H1 (cell line): ENCODE results near the gene DIPK1C. TPM values are rescaled to one million over a fixed set of nuclear protein-coding genes. Genes with fewer than 3 reads are reported as not detected.

Experiments
- BRCA1 ChIP-seq: IDR thresholded peaks from 2 replicates; pipeline ENCODE4 v1.6.1; 2012; ENCODE audit warnings: low read depth, low read length, improper control_type of control experiment
- KDM5A ChIP-seq: fragments of 200-600 bp; IDR thresholded peaks from 2 replicates; pipeline ENCODE4 v1.7.1; 2012; ENCODE audit warnings: mild to moderate bottlenecking, low read length, inconsistent platforms, mixed read lengths
- MAFK ChIP-seq: IDR thresholded peaks from 2 replicates; pipeline ENCODE4 v1.6.1; 2012; ENCODE audit warnings: low read depth, mild to moderate bottlenecking, improper control_type of control experiment, low read length
- RFX5 ChIP-seq: IDR thresholded peaks from 2 replicates; pipeline ENCODE4 v1.6.1; 2011; ENCODE audit warnings: low read depth, low read length, improper control_type of control experiment, borderline replicate concordance
- SRF ChIP-seq: IDR thresholded peaks from 2 replicates; pipeline ENCODE4 v1.6.1; 2011; ENCODE audit warnings: mild to moderate bottlenecking, low read depth, low read length, moderate library complexity
- polyA plus RNA-seq, 7 experiments: library from polyadenylated mRNA; depleted of rRNA in 3 of 7; stranded (reverse) in 5 of 7; unstranded in 2 of 7; fragments of >200 nt in 5 of 7; fragments of 200-250 nt in 2 of 7; gene quantifications; 1 replicate in 5 of 7; 2 replicates in 1 of 7; 4 replicates in 1 of 7; pipeline versions ENCODE4 v1.2.1 to v1.2.3, GENCODE V29; 2011 to 2013; ENCODE audit warnings: missing spikeins in 2 of 7, mixed read lengths in 2 of 7
- total RNA-seq: library from RNA; stranded (reverse); fragmentation: NEBNext Ultra II Directional; extraction: Animal tissue kit (Norgen Biotek cat#: 25700); gene quantifications from 2 replicates; pipeline ENCODE4 v1.2.1, GENCODE V29; 2021
- TF ChIP-seq, protein P1 (sequence below): fragments of 300-600 bp; sonication (generic); IDR thresholded peaks from 2 replicates; pipeline ENCODE4 v1.7.1; 2012; ENCODE audit warnings: low read length, moderate library complexity, mild to moderate bottlenecking, inconsistent platforms; ENCODE audit not compliant: insufficient replicate concordance

DIPK1C gene
- total and polyA plus RNA-seq, 2 of the 8 experiments (the other 6 are each of a cell fraction or from before 2014, with no cell fraction given) = 0.08 TPM; not detected in 1

DNA sequence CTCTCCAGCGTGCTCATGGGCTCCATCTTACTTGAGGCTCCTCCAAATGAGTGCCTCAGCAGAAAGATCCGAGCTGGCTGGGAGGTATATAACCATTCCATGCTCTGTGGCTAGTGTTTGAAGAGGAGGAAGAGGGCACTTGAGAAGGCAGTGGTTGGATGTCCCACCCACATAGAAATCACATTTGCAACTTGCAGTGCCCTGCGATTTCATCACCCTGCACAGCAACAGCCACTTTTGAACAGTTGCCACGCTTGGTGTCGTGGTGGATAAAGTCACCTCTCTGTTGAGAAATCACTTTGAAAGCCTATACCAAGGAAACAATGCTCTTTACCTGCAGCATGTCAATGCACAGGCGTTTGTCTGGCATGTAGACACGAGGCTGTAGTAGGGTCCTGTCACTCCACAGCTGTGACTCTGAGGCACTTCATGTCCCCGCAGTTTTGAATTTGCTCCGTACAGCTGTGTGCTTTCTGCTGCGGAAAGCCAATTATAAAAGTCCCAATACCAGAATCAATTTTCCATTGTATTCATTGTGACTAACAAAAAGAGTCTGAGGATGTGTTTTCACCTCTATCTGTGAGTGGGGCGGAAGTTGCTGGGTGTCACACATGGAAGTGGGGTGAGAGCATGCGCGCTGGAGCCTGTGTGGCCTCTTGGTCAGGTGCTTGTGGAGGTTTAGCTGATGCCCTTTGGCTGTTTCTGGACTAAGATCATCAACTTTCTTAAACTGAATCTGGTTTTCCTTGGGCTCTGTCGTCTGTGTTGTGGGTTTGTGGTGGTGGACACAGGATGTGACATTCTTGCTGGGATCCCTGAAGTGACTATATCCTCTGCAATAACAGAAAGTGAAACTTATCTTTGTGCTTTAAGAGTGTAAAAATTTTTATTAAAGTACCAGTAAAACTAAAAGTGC lies 41.9 kb upstream of the DIPK1C start (continued):
- TF ChIP-seq MAFK (no peak), RFX5 (no peak), BRCA1 (no peak), KDM5A (no peak), SRF (no peak)
- TF ChIP-seq, protein P1, sequence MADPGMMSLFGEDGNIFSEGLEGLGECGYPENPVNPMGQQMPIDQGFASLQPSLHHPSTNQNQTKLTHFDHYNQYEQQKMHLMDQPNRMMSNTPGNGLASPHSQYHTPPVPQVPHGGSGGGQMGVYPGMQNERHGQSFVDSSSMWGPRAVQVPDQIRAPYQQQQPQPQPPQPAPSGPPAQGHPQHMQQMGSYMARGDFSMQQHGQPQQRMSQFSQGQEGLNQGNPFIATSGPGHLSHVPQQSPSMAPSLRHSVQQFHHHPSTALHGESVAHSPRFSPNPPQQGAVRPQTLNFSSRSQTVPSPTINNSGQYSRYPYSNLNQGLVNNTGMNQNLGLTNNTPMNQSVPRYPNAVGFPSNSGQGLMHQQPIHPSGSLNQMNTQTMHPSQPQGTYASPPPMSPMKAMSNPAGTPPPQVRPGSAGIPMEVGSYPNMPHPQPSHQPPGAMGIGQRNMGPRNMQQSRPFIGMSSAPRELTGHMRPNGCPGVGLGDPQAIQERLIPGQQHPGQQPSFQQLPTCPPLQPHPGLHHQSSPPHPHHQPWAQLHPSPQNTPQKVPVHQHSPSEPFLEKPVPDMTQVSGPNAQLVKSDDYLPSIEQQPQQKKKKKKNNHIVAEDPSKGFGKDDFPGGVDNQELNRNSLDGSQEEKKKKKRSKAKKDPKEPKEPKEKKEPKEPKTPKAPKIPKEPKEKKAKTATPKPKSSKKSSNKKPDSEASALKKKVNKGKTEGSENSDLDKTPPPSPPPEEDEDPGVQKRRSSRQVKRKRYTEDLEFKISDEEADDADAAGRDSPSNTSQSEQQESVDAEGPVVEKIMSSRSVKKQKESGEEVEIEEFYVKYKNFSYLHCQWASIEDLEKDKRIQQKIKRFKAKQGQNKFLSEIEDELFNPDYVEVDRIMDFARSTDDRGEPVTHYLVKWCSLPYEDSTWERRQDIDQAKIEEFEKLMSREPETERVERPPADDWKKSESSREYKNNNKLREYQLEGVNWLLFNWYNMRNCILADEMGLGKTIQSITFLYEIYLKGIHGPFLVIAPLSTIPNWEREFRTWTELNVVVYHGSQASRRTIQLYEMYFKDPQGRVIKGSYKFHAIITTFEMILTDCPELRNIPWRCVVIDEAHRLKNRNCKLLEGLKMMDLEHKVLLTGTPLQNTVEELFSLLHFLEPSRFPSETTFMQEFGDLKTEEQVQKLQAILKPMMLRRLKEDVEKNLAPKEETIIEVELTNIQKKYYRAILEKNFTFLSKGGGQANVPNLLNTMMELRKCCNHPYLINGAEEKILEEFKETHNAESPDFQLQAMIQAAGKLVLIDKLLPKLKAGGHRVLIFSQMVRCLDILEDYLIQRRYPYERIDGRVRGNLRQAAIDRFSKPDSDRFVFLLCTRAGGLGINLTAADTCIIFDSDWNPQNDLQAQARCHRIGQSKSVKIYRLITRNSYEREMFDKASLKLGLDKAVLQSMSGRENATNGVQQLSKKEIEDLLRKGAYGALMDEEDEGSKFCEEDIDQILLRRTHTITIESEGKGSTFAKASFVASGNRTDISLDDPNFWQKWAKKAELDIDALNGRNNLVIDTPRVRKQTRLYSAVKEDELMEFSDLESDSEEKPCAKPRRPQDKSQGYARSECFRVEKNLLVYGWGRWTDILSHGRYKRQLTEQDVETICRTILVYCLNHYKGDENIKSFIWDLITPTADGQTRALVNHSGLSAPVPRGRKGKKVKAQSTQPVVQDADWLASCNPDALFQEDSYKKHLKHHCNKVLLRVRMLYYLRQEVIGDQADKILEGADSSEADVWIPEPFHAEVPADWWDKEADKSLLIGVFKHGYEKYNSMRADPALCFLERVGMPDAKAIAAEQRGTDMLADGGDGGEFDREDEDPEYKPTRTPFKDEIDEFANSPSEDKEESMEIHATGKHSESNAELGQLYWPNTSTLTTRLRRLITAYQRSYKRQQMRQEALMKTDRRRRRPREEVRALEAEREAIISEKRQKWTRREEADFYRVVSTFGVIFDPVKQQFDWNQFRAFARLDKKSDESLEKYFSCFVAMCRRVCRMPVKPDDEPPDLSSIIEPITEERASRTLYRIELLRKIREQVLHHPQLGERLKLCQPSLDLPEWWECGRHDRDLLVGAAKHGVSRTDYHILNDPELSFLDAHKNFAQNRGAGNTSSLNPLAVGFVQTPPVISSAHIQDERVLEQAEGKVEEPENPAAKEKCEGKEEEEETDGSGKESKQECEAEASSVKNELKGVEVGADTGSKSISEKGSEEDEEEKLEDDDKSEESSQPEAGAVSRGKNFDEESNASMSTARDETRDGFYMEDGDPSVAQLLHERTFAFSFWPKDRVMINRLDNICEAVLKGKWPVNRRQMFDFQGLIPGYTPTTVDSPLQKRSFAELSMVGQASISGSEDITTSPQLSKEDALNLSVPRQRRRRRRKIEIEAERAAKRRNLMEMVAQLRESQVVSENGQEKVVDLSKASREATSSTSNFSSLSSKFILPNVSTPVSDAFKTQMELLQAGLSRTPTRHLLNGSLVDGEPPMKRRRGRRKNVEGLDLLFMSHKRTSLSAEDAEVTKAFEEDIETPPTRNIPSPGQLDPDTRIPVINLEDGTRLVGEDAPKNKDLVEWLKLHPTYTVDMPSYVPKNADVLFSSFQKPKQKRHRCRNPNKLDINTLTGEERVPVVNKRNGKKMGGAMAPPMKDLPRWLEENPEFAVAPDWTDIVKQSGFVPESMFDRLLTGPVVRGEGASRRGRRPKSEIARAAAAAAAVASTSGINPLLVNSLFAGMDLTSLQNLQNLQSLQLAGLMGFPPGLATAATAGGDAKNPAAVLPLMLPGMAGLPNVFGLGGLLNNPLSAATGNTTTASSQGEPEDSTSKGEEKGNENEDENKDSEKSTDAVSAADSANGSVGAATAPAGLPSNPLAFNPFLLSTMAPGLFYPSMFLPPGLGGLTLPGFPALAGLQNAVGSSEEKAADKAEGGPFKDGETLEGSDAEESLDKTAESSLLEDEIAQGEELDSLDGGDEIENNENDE = no peak
